ENCODE results near the gene POU2F3. TPM values are rescaled to one million over a fixed set of nuclear protein-coding genes. Genes with fewer than 3 reads are reported as not detected.

POU2F3 gene
- total and polyA plus RNA-seq, 2 of the 8 experiments (the other 6 are each of a cell fraction or from before 2014, with no cell fraction given) = 1.0 to 2.1 TPM

GRCh38 chr11:120236169-120237107 is 3.5 kb upstream of the POU2F3 start:
- Histone ChIP-seq H2BK5ac (ENCODE audit: low read depth, low read length) (peak overlapping the region; percentile 75; the same call in 1 of the 2 replicates), H2AK5ac (ENCODE audit: low read depth, low read length) (no peak overlapping the region), H4K8ac (ENCODE audit: extremely low read depth, insufficient read depth, low read length) (no peak overlapping the region), H3K9me3 (ENCODE audit: insufficient read depth in 2 of 2, low read depth in 1 of 2, low read length in 1 of 2) (no peaks in the 10 kb centered on the region), H3K36me3 (ENCODE audit: control insufficient read depth in 2 of 4, insufficient read depth in 4 of 4, low read length in 3 of 4) (no peaks in the 10 kb centered on the region), H4K91ac (replicated peaks; ENCODE audit: insufficient read length, low read length) (no peak overlapping the region), H4K5ac (ENCODE audit: insufficient read length, low read depth, low read length) (no peak overlapping the region), H3K27me3 (replicated peaks in 1 of 4; ENCODE audit: control insufficient read depth in 3 of 4, extremely low read depth in 1 of 4, insufficient read depth in 3 of 4, low read length in 3 of 4) (peaks cover 3 to 25% (median 20%) of the 10 kb centered on the region in 4 experiments), H3K4me2 (ENCODE audit: insufficient read depth in 1 of 2, low read depth in 2 of 2, low read length in 2 of 2) (no peak overlapping the region), H2BK12ac (ENCODE audit: low read depth, low read length) (no peak overlapping the region), H4K20me1 (replicated peaks in 1 of 2; ENCODE audit: control insufficient read depth in 1 of 2, insufficient read depth in 2 of 2, low read length in 2 of 2) (peaks cover 0 to 1% of the 10 kb centered on the region in 2 experiments), H3K79me1 (ENCODE audit: low read depth, low read length) (no peaks in the 10 kb centered on the region; the same call in 1 of the 2 replicates), H3K79me2 (ENCODE audit: control insufficient read depth in 1 of 2, insufficient read depth in 2 of 2, low read length in 2 of 2) (no peaks in the 10 kb centered on the region), H3K23me2 (ENCODE audit: low read depth, low read length) (peaks cover 4% of the 10 kb centered on the region; the same call in 1 of the 2 replicates), H3K14ac (ENCODE audit: insufficient read length) (no peak overlapping the region), H3K4me1 (replicated peaks in 1 of 4; ENCODE audit: control insufficient read depth in 3 of 4, insufficient read depth in 4 of 4, low read length in 3 of 4) (peaks cover 0 to 3% (median under 1%) of the 10 kb centered on the region in 4 experiments; a peak in 3 of 7 replicates), H2BK120ac (replicated peaks; ENCODE audit: low read depth, low read length) (no peak overlapping the region), H2BK15ac (ENCODE audit: low read length) (no peak overlapping the region), H3K23ac (ENCODE audit: insufficient read length) (no peak overlapping the region), H2BK20ac (ENCODE audit: low read length) (no peak overlapping the region), H3K18ac (ENCODE audit: extremely low read depth, low read length) (0 out of 2 replicates have a peak overlapping the region, but pooled peaks have one; percentile 7), H3K4ac (replicated peaks; ENCODE audit: insufficient read length, low read depth, low read length) (no peak overlapping the region), H2AFZ (ENCODE audit: low read length) (no peak overlapping the region), H3K9ac (replicated peaks in 1 of 4; ENCODE audit: extremely low read depth in 1 of 4, low read depth in 3 of 4, low read length in 3 of 4) (no peak overlapping the region), H3K27ac (ENCODE audit: low read depth, low read length) (peak overlapping the region; percentile 49; the same call in 1 of the 2 replicates), H3K56ac (replicated peaks; ENCODE audit: insufficient read length, low read depth, low read length) (no peak overlapping the region), H3K4me3 (ENCODE audit: extremely low read depth in 1 of 4, insufficient read depth in 2 of 4, low read depth in 3 of 4, low read length in 4 of 4) (no peak overlapping the region)
- DNase-seq (ENCODE audit: low read depth in 1 of 2, low spot score in 2 of 2) (no peak), FAIRE-seq (no peak)
- ChIA-PET POLR2A (ENCODE audit: partially characterized antibody) (interaction anchor here (0.8 to 4.4 kb wide), 22 partner anchors 9 to 223 kb away, joined by 3 to 69 read pairs (median 4); partner anchors contain the start of genes ARHGEF12 and TLCD5), CTCF (ENCODE audit: partially characterized antibody) (interaction anchor here (0.6 to 41.2 kb wide), 18 partner anchors 10 to 516 kb away, joined by 3 to 1412 read pairs (median 16); partner anchors contain the start of gene OAF)
- WGBS, 2 experiments (ENCODE audit: extremely low coverage in 1 of 2, insufficient coverage in 1 of 2, insufficient read length in 1 of 2, insufficient replicate concordance in 2 of 2, low coverage in 1 of 2, low lambda C conversion rate in 2 of 2, missing lambda C conversion rate in 1 of 2) = 61% methylated on average over 5 of the region's 5 CpGs; no CpG with 5 or more reads in 1 of the 2 experiments
- peak; percentile 63; the same call in 1 of the 2 replicates for TF ChIP-seq SP1 (IDR thresholded peaks at IDR 0.05; ENCODE audit: low read depth, low read length)
- no peak for TF ChIP-seq TAF1 (IDR thresholded peaks at IDR 0.05; ENCODE audit: low read depth, low read length)
- no peak for TF ChIP-seq MAX (IDR thresholded peaks at IDR 0.05)
- no peak for TF ChIP-seq CEBPB (IDR thresholded peaks at IDR 0.05; ENCODE audit: low read depth, low read length)
- TF ChIP-seq CTCF (IDR thresholded peaks at IDR 0.05; ENCODE audit: control extremely low read depth in 1 of 3, insufficient read depth in 1 of 3, low read depth in 1 of 3, low read length in 3 of 3) = no peak
- TF ChIP-seq POLR2AphosphoS5 (IDR thresholded peaks at IDR 0.05; ENCODE audit: low read depth, low read length) = peak; percentile 98
- no peak for TF ChIP-seq NRF1 (IDR thresholded peaks at IDR 0.05; ENCODE audit: low read depth, low read length)
- no peak for TF ChIP-seq BRCA1 (IDR thresholded peaks at IDR 0.05; ENCODE audit: low read depth, low read length)
- TF ChIP-seq JUND (IDR thresholded peaks at IDR 0.05; ENCODE audit: low read length) = no peak
